Measurements from ENCODE around the gene IL15RA. TPM values are rescaled to one million over a fixed set of nuclear protein-coding genes. Genes with fewer than 3 reads are reported as not detected.

IL15RA gene
- polyA plus RNA-seq = 10 to 100 TPM; 19.8 to 29.6 (median 23.2) TPM

- WGBS, 3 donors = 0 to 1% (median 0%) methylated on average over 64 to 80 of the region's 80 CpGs
- H3K27ac ChIP-seq (ENCODE audit: low read depth, low read length) = peak within 1 kb of the TSS; percentile 74
Observed at GRCh38 chr10:5977471-5978229, at the start of gene IL15RA. IL15RA (minus strand) TSS chr10:5977543; CDS start chr10:5977492, 51 bp downstream.

GRCh38 chr10:6025683-6026255 is 48.4 kb upstream of the IL15RA start:
- 84 to 95% (median 90%) methylated on average over 6 of the region's 6 CpGs for WGBS, 3 donors

GRCh38 chr10:6024334-6024682 is 47.0 kb upstream of the IL15RA start:
- WGBS, 3 donors = 84 to 90% (median 88%) methylated on average over 10 of the region's 10 CpGs
- H3K27ac ChIP-seq (ENCODE audit: low read depth, low read length) = no peak overlapping the region

More at GRCh38 chr10:6025683-6026255, 48.4 kb upstream of the IL15RA start:
- no peak overlapping the region for H3K27ac ChIP-seq (ENCODE audit: low read depth, low read length)

- 71 to 84% (median 77%) methylated on average over 12 of the region's 12 CpGs for WGBS, 3 donors
- no peak overlapping the region for H3K27ac ChIP-seq (ENCODE audit: low read depth, low read length)
Observed at GRCh38 chr10:6023661-6024333, 46.5 kb upstream of the IL15RA start.

GRCh38 chr10:6022660-6023059 is 45.3 kb upstream of the IL15RA start:
- no peak overlapping the region for H3K27ac ChIP-seq (ENCODE audit: low read depth, low read length)
- 52 to 59% (median 53%) methylated on average over 3 of the region's 3 CpGs for WGBS, 3 donors

GRCh38 chr10:6020826-6021225 is 43.5 kb upstream of the IL15RA start:
- no peak overlapping the region for H3K27ac ChIP-seq (ENCODE audit: low read depth, low read length)
- WGBS, 3 donors = 65 to 79% (median 69%) methylated on average over 9 of the region's 9 CpGs

GRCh38 chr10:6019796-6020195 is 42.5 kb upstream of the IL15RA start:
- 90 to 94% (median 92%) methylated on average over 12 of the region's 12 CpGs for WGBS, 3 donors

GRCh38 chr10:6019010-6019782 is 41.9 kb upstream of the IL15RA start:
- WGBS, 3 donors = 87 to 97% (median 90%) methylated on average over 6 of the region's 6 CpGs

More at GRCh38 chr10:6019796-6020195, 42.5 kb upstream of the IL15RA start:
- H3K27ac ChIP-seq (ENCODE audit: low read depth, low read length) = no peak overlapping the region

GRCh38 chr10:6018422-6018821 is 41.1 kb upstream of the IL15RA start:
- 34 to 63% (median 59%) methylated on average over 5 of the region's 5 CpGs for WGBS, 3 donors
- H3K27ac ChIP-seq (ENCODE audit: low read depth, low read length) = no peak overlapping the region

More at GRCh38 chr10:6019010-6019782, 41.9 kb upstream of the IL15RA start:
- no peak overlapping the region for H3K27ac ChIP-seq (ENCODE audit: low read depth, low read length)

- WGBS, 3 donors = 85 to 95% (median 87%) methylated on average over 8 of the region's 8 CpGs
Observed at GRCh38 chr10:6017781-6018354, 40.5 kb upstream of the IL15RA start.

GRCh38 chr10:6014241-6014761 is 37.0 kb upstream of the IL15RA start:
- H3K27ac ChIP-seq (ENCODE audit: low read depth, low read length) = no peak overlapping the region
- 44 to 51% (median 44%) methylated on average over 6 of the region's 6 CpGs for WGBS, 3 donors

More at GRCh38 chr10:6017781-6018354, 40.5 kb upstream of the IL15RA start:
- H3K27ac ChIP-seq (ENCODE audit: low read depth, low read length) = no peak overlapping the region

- whole genome bisulfite sequencing, 3 donors = 79 to 80% (median 80%) methylated on average over 17 of the region's 17 CpGs
Observed at GRCh38 chr10:6013413-6014192, 36.3 kb upstream of the IL15RA start.

GRCh38 chr10:6012121-6012905 is 35.0 kb upstream of the IL15RA start:
- 84 to 86% (median 86%) methylated on average over 15 of the region's 15 CpGs for WGBS, 3 donors
- no peak overlapping the region for H3K27ac ChIP-seq (ENCODE audit: low read depth, low read length)

More at GRCh38 chr10:6013413-6014192, 36.3 kb upstream of the IL15RA start:
- no peak overlapping the region for H3K27ac ChIP-seq (ENCODE audit: low read depth, low read length)

GRCh38 chr10:6011558-6011957 is 34.2 kb upstream of the IL15RA start:
- 88 to 91% (median 90%) methylated on average over 8 of the region's 8 CpGs for WGBS, 3 donors
- no peak overlapping the region for H3K27ac ChIP-seq (ENCODE audit: low read depth, low read length)

GRCh38 chr10:6010569-6010968 is 33.2 kb upstream of the IL15RA start:
- 91 to 95% (median 94%) methylated on average over 3 of the region's 3 CpGs for WGBS, 3 donors
- no peak overlapping the region for H3K27ac ChIP-seq (ENCODE audit: low read depth, low read length)

- no peak overlapping the region for H3K27ac ChIP-seq (ENCODE audit: low read depth, low read length)
Observed at GRCh38 chr10:6009961-6010360, 32.6 kb upstream of the IL15RA start.

GRCh38 chr10:6009150-6009549 is 31.8 kb upstream of the IL15RA start:
- no peak overlapping the region for H3K27ac ChIP-seq (ENCODE audit: low read depth, low read length)
- 29 to 55% (median 41%) methylated on average over 2 of the region's 2 CpGs for WGBS, 3 donors

More at GRCh38 chr10:6009961-6010360, 32.6 kb upstream of the IL15RA start:
- WGBS, 3 donors = 81 to 91% (median 88%) methylated on average over 4 of the region's 4 CpGs

Data from adipose tissue (tissue), 3 donors.